ENCODE data around the gene PDE10A. TPM values are rescaled to one million over a fixed set of nuclear protein-coding genes. Genes with fewer than 3 reads are reported as not detected.
"Not testable (repeated sequence)": the region's sequence is repeated elsewhere in the genome, so short reads cannot be mapped to it uniquely, and the experiment has no call there.

PDE10A gene
- total RNA-seq, 1 donor from 2014 or later: 5.4 TPM

DNA sequence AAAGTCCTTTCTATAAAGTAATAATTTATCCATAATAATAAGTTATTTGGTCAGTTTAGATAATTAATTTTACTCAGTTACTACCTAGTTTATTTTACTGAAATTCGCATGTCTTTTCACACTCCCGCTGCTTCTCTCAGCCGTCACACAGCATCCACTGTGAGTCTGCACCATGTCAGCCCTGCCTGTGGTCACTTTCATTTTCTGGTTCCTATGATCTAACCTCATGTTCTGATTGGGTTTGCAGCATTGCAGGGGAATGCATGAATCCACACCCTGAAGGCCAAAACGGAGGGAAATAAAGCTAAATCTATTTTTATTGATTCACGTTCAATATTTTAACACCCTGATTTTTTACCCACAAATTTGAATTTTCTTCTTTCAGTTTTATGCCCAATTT is 47.4 kb downstream of the PDE10A start:
- DNase-seq (ENCODE audit: low read depth): peak; percentile 6
- Histone ChIP-seq H3K4me3 (ENCODE audit: insufficient read depth, low read depth, low read length) (no peak overlapping the region), H3K4me2 (ENCODE audit: low read length) (peak overlapping the region; percentile 78), H3K79me2 (ENCODE audit: insufficient read depth, low read length) (no peaks in the 10 kb centered on the region), H3K27me3 (ENCODE audit: insufficient read depth, low read length) (no peaks in the 10 kb centered on the region), H3K27ac (ENCODE audit: low read depth, low read length) (peak overlapping the region; percentile 74), H3K9me3 (ENCODE audit: insufficient read depth, low read depth, low read length) (no peaks in the 10 kb centered on the region), H3K4me1 (ENCODE audit: insufficient read depth, low read length) (no peaks in the 10 kb centered on the region), H3K36me3 (ENCODE audit: insufficient read depth, low read length) (no peaks in the 10 kb centered on the region), H3K9ac (ENCODE audit: low read length) (peak overlapping the region; percentile 72), H2AFZ (ENCODE audit: low read depth, low read length) (no peak overlapping the region), H4K20me1 (ENCODE audit: insufficient read depth, low read length) (no peaks in the 10 kb centered on the region)
- Mint-ChIP-seq H3K36me3 (ENCODE audit: low read depth, unreplicated experiment) (no peaks in the 10 kb centered on the region), H3K9me3 (ENCODE audit: unreplicated experiment) (no peaks in the 10 kb centered on the region), H3K4me1 (ENCODE audit: low read depth, unreplicated experiment) (peaks cover 7% of the 10 kb centered on the region), H3K27me3 (ENCODE audit: low read depth, unreplicated experiment) (peaks cover 4% of the 10 kb centered on the region), H3K4me3 (ENCODE audit: unreplicated experiment) (no peak overlapping the region), H3K27ac (ENCODE audit: unreplicated experiment) (peak overlapping the region; percentile 16)
- TF ChIP-seq, protein P1, sequence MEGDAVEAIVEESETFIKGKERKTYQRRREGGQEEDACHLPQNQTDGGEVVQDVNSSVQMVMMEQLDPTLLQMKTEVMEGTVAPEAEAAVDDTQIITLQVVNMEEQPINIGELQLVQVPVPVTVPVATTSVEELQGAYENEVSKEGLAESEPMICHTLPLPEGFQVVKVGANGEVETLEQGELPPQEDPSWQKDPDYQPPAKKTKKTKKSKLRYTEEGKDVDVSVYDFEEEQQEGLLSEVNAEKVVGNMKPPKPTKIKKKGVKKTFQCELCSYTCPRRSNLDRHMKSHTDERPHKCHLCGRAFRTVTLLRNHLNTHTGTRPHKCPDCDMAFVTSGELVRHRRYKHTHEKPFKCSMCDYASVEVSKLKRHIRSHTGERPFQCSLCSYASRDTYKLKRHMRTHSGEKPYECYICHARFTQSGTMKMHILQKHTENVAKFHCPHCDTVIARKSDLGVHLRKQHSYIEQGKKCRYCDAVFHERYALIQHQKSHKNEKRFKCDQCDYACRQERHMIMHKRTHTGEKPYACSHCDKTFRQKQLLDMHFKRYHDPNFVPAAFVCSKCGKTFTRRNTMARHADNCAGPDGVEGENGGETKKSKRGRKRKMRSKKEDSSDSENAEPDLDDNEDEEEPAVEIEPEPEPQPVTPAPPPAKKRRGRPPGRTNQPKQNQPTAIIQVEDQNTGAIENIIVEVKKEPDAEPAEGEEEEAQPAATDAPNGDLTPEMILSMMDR (IDR thresholded peaks at IDR 0.05; ENCODE audit: insufficient read depth, low read depth, low read length): no peak
- TF ChIP-seq EZH2 (IDR thresholded peaks at IDR 0.05; ENCODE audit: insufficient read depth, low read length): no peak
- no peak for FAIRE-seq

DNA sequence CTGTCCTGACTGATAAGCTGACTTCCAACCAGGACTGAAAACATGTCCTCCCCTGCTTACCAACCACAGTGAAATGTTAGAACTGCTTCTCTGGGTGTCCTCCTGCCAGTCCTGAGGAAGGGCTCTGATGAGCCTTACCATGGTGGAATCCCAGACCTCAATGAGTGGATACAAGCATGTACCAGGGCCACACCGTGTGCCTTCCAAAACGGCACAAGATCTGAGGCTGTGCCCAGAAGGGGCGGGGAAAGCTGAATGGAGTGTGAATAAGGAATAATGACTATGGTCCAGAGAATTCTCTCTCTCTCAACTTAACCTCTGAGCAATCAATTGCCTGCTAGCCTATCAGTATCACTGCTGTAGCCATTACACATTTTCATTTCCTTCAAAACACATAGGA is 51.7 kb downstream of the PDE10A start:
- Histone ChIP-seq H4K20me1 (ENCODE audit: insufficient read depth, low read length) (no peaks in the 10 kb centered on the region), H3K27me3 (ENCODE audit: insufficient read depth, low read length) (no peaks in the 10 kb centered on the region), H3K4me3 (ENCODE audit: insufficient read depth, low read depth, low read length) (no peak overlapping the region), H2AFZ (ENCODE audit: low read depth, low read length) (no peak overlapping the region), H3K27ac (ENCODE audit: low read depth, low read length) (no peak overlapping the region), H3K9me3 (ENCODE audit: insufficient read depth, low read depth, low read length) (no peaks in the 10 kb centered on the region), H3K9ac (ENCODE audit: low read length) (no peak overlapping the region), H3K79me2 (ENCODE audit: insufficient read depth, low read length) (no peaks in the 10 kb centered on the region), H3K4me1 (ENCODE audit: insufficient read depth, low read length) (no peaks in the 10 kb centered on the region), H3K4me2 (ENCODE audit: low read length) (no peak overlapping the region), H3K36me3 (ENCODE audit: insufficient read depth, low read length) (no peaks in the 10 kb centered on the region)
- DNase-seq (ENCODE audit: low read depth): no peak
- TF ChIP-seq EZH2 (IDR thresholded peaks at IDR 0.05; ENCODE audit: insufficient read depth, low read length): no peak
- TF ChIP-seq, protein P1 (IDR thresholded peaks at IDR 0.05; ENCODE audit: insufficient read depth, low read depth, low read length): no peak
- H3K9me3 Mint-ChIP-seq (ENCODE audit: unreplicated experiment): no peaks in the 10 kb centered on the region
- no peaks in the 10 kb centered on the region for H3K36me3 Mint-ChIP-seq (ENCODE audit: low read depth, unreplicated experiment)
- H3K27ac Mint-ChIP-seq (ENCODE audit: unreplicated experiment): no peak overlapping the region
- no peak for FAIRE-seq
- no peak overlapping the region for H3K4me3 Mint-ChIP-seq (ENCODE audit: unreplicated experiment)
- H3K27me3 Mint-ChIP-seq (ENCODE audit: low read depth, unreplicated experiment): peaks cover 4% of the 10 kb centered on the region
- peaks cover 7% of the 10 kb centered on the region for H3K4me1 Mint-ChIP-seq (ENCODE audit: low read depth, unreplicated experiment)

DNA sequence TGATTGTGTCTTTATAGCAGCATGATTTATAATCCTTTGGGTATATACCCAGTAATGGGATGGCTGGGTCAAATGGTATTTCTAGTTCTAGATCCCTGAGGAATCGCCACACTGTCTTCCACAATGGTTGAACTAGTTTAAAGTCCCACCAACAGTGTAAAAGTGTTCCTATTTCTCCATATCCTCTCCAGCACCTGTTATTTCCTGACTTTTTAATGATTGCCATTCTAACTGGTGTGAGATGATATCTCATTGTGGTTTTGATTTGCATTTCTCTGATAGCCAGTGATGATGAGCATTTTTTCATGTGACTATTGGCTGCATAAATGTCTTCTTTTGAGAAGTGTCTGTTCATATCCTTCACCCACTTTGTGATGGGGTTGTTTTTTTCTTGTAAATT is 54.5 kb downstream of the PDE10A start:
- not testable (repeated sequence) for H3K36me3 Mint-ChIP-seq (ENCODE audit: low read depth, unreplicated experiment); H4K20me1 ChIP-seq (ENCODE audit: insufficient read depth, low read length); H3K27ac ChIP-seq (ENCODE audit: low read depth, low read length); H3K9me3 Mint-ChIP-seq (ENCODE audit: unreplicated experiment); H3K79me2 ChIP-seq (ENCODE audit: insufficient read depth, low read length); DNase-seq (ENCODE audit: low read depth); H3K27ac Mint-ChIP-seq (ENCODE audit: unreplicated experiment); H3K4me1 ChIP-seq (ENCODE audit: insufficient read depth, low read length); H3K36me3 ChIP-seq (ENCODE audit: insufficient read depth, low read length); FAIRE-seq; H3K4me2 ChIP-seq (ENCODE audit: low read length); H3K27me3 Mint-ChIP-seq (ENCODE audit: low read depth, unreplicated experiment); H3K4me3 ChIP-seq (ENCODE audit: insufficient read depth, low read depth, low read length); H2AFZ ChIP-seq (ENCODE audit: low read depth, low read length); H3K4me1 Mint-ChIP-seq (ENCODE audit: low read depth, unreplicated experiment); H3K4me3 Mint-ChIP-seq (ENCODE audit: unreplicated experiment); H3K27me3 ChIP-seq (ENCODE audit: insufficient read depth, low read length); H3K9ac ChIP-seq (ENCODE audit: low read length); H3K9me3 ChIP-seq (ENCODE audit: insufficient read depth, low read depth, low read length)
